Activated naive CD4-positive, alpha-beta T cell (primary cell): Measurements from ENCODE around the gene FOXP1.

Experiments used
- DNase-seq, 4 experiments: peaks; one replicate each; lab custom pipeline; 2025; lab: John Stamatoyannopoulos, UW

Gene FOXP1

GRCh38 chr3:71564361-71564760 lies 19.2 kb downstream of the FOXP1 start:
- no peak for DNase-seq

- no peak for DNase-seq
Measured at GRCh38 chr3:71563827-71564226, 19.7 kb downstream of the FOXP1 start.

- DNase-seq: no peak
Measured at GRCh38 chr3:71562938-71563337, 20.6 kb downstream of the FOXP1 start.

GRCh38 chr3:71560665-71561064 lies 22.9 kb downstream of the FOXP1 start:
- no peak for DNase-seq

GRCh38 chr3:71559578-71560162 lies 23.9 kb downstream of the FOXP1 start:
- DNase-seq: no peak

- DNase-seq: no peak
Measured at GRCh38 chr3:71559021-71559420, 24.5 kb downstream of the FOXP1 start.

- no peak for DNase-seq
Measured at GRCh38 chr3:71554649-71555048, 28.9 kb downstream of the FOXP1 start.

- DNase-seq: no peak
Measured at GRCh38 chr3:71551311-71551919, 32.1 kb downstream of the FOXP1 start.

- no peak for DNase-seq
Measured at GRCh38 chr3:71549951-71550350, 33.6 kb downstream of the FOXP1 start.

- DNase-seq: no peak
Measured at GRCh38 chr3:71548705-71549384, 34.7 kb downstream of the FOXP1 start.

GRCh38 chr3:71547249-71548198 lies 36.0 kb downstream of the FOXP1 start:
- no peak for DNase-seq

- no peak for DNase-seq
Measured at GRCh38 chr3:71546821-71547220, 36.7 kb downstream of the FOXP1 start.

GRCh38 chr3:71545330-71545729 lies 38.2 kb downstream of the FOXP1 start:
- no peak for DNase-seq

GRCh38 chr3:71543371-71544016 lies 40.0 kb downstream of the FOXP1 start:
- DNase-seq: no peak

- DNase-seq: no peak
Measured at GRCh38 chr3:71542521-71543370, 40.8 kb downstream of the FOXP1 start.

- no peak for DNase-seq
Measured at GRCh38 chr3:71541313-71541712, 42.2 kb downstream of the FOXP1 start.

- no peak for DNase-seq
Measured at GRCh38 chr3:71537211-71537611, 46.3 kb downstream of the FOXP1 start.

GRCh38 chr3:71536376-71536965 lies 47.1 kb downstream of the FOXP1 start:
- no peak for DNase-seq

GRCh38 chr3:71533588-71533987 lies 49.9 kb downstream of the FOXP1 start:
- no peak for DNase-seq

GRCh38 chr3:71532639-71533395 lies 50.7 kb downstream of the FOXP1 start:
- no peak for DNase-seq
